Effector memory CD4-positive, alpha-beta T cell (primary cell): ENCODE measurements around the gene STRIP2.
"Not testable (repeated sequence)": the region's sequence is repeated elsewhere in the genome, so short reads cannot be mapped to it uniquely, and the experiment has no call there.

Experiments used
- DNase-seq, 3 donors: peaks; one replicate each; pipeline ENCODE4 v3.0.0-alpha.2; 2020
- H3K27ac ChIP-seq: 2 replicates; pipeline ENCODE4 v1.7.0; 2013; ENCODE audit warnings: mild to moderate bottlenecking, low read length, moderate library complexity; ENCODE audit not compliant: insufficient read depth, poor library complexity, severe bottlenecking
- H3K27me3 ChIP-seq: replicated peaks from 2 replicates; pipeline ENCODE4 v1.7.0; 2013; ENCODE audit warnings: mild to moderate bottlenecking, low read length; ENCODE audit not compliant: insufficient read depth, control insufficient read depth, poor library complexity, severe bottlenecking
- H3K36me3 ChIP-seq: 2 replicates; pipeline ENCODE4 v1.7.0; 2013; ENCODE audit warnings: mild to moderate bottlenecking, low read length, moderate library complexity; ENCODE audit not compliant: control insufficient read depth, insufficient read depth
- H3K4me1 ChIP-seq: 2 replicates; pipeline ENCODE4 v1.7.0; 2013; ENCODE audit warnings: low read length, mild to moderate bottlenecking; ENCODE audit not compliant: control insufficient read depth, insufficient read depth, poor library complexity, severe bottlenecking
- H3K4me3 ChIP-seq: 2 replicates; pipeline ENCODE4 v1.7.0; 2013; ENCODE audit warnings: low read length, low read depth, mild to moderate bottlenecking; ENCODE audit not compliant: insufficient read depth, poor library complexity, severe bottlenecking
- H3K9me3 ChIP-seq: 2 replicates; pipeline ENCODE4 v1.7.0; 2013; ENCODE audit warnings: mild to moderate bottlenecking, low read length, moderate library complexity; ENCODE audit not compliant: control insufficient read depth

The STRIP2 gene

DNA sequence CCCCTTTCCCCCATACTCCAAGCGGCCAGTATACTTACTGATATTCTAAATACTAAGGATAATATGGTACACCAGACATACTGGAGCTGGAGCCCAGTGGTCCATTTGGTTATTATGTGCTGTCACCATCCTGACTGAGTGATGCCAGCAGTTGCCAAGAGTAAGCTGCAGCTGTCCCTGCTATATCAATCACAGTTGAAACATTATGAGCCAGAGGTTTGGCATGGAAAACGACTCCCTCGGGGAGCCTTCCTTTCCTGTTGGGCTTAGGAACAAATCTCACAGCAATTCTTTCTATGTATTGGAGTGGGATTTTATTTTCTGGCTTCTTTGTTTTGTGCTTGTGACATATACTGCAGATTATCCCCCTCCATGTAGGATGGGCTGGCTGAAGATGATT, 32.6 kb downstream of the STRIP2 start:
- no peaks in the 10 kb centered on the region for H3K27me3 ChIP-seq
- no peak overlapping the region for H3K4me3 ChIP-seq
- H3K36me3 ChIP-seq, result no peaks in the 10 kb centered on the region
- H3K27ac ChIP-seq, result no peak overlapping the region
- no peak for DNase-seq
- no peaks in the 10 kb centered on the region for H3K4me1 ChIP-seq
- no peaks in the 10 kb centered on the region for H3K9me3 ChIP-seq

DNA sequence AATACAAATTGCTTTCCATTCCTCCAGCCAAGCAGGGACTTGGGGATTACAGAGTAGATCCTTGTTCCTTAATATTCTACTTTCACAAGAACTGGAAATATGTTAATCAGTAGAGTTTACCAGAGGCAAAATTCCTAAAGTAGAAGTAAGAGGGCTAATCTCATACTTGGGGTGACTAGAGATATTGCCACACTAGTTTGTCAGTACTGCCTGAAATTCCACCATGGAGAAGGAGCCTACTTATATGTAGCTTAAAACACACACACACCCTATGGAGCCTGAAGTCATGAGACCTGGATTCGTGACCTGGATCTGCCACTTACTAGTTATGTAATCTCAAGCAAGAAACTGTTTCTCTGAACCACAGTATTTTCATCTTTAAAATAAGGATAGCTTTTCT, 33.9 kb downstream of the STRIP2 start:
- Histone ChIP-seq H3K27me3 (no peaks in the 10 kb centered on the region), H3K9me3 (no peaks in the 10 kb centered on the region), H3K36me3 (no peaks in the 10 kb centered on the region), H3K27ac (no peak overlapping the region), H3K4me3 (no peak overlapping the region), H3K4me1 (no peaks in the 10 kb centered on the region)
- no peak for DNase-seq

DNA sequence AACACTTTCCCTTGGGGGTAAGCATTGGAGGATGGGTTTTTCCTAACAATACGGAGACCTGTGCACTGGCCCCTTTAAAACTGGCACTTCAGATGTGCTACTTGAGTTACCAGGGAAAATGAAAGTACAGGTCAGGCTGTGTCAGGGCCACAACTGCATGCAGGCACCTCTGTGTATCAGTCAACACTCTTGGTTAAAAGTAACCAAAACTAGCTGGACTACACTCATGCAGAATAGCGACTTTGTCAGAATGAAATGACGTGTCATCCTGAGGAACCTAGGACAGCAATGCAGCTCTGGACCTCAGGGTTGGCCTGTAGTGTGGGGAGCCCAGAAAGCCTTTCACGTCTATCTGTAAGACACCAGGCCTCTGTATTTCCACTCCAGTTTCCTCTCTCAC, 34.3 kb downstream of the STRIP2 start:
- Histone ChIP-seq H3K27me3 (no peaks in the 10 kb centered on the region), H3K27ac (no peak overlapping the region), H3K4me3 (no peak overlapping the region), H3K4me1 (no peaks in the 10 kb centered on the region), H3K9me3 (no peaks in the 10 kb centered on the region), H3K36me3 (no peaks in the 10 kb centered on the region)
- DNase-seq, result no peak

DNA sequence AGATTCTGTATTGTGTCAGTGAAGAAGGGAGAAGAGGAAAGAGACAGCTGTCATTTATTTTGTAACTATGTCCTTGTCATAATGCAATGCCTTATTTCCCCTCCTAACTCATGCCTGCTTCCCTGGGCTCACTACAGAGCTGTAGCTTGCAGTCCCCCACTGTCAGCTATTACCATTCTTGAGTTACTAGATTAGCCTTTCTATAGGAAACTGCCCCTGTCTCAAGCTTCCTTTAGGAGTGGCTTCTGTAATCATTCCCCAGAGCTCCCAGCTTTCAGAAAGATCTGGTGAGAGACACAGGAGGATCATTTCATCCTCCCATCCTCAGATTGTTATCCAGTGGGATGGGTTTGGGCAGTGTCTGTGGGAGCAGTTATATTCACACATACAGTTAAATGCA, 35.7 kb downstream of the STRIP2 start:
- Histone ChIP-seq H3K4me3 (no peak overlapping the region), H3K4me1 (no peaks in the 10 kb centered on the region), H3K27ac (no peak overlapping the region), H3K9me3 (no peaks in the 10 kb centered on the region), H3K27me3 (no peaks in the 10 kb centered on the region), H3K36me3 (no peaks in the 10 kb centered on the region)
- no peak for DNase-seq

DNA sequence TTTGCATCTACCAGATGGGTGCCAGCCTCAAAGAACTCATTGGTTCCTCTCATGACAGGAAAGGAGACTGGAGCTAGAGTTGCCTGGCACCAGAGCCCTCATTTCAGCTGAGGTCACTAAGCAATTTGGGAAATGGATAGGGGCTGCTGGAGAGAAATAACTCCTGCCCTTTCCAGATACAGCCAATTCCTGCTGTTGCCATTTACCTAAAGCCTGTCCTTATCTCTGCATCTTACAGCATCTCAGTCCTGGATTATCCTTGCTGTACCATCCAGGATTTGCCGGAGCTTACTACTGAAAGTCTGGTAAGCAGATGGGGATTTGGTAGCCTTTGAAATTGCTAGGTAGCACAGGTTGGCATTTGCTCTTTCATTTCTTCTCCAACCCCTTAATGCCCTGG, 36.2 kb downstream of the STRIP2 start:
- Histone ChIP-seq H3K4me1 (no peaks in the 10 kb centered on the region), H3K27me3 (no peaks in the 10 kb centered on the region), H3K27ac (no peak overlapping the region), H3K9me3 (no peaks in the 10 kb centered on the region), H3K4me3 (no peak overlapping the region), H3K36me3 (no peaks in the 10 kb centered on the region)
- no peak for DNase-seq

DNA sequence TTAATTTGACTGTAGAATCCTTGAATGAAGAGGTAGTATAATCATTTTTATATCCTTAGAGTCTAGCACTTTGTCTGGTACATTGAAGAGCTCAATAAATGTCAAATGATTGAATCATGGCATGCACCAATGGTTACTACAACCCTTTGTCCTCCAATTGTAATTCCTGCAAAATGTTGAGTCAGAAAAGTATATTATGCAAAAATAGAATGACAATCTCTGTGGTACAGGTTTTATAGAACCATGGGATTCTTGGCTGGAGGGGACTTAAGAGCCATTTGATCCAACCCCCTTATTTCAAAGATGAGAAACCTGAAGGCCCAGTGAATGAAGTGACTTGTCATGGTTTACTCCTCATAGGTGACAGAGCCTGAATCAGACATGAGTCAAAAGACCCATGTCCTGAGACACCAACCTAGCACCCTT, 37.2 kb downstream of the STRIP2 start:
- Histone ChIP-seq H3K36me3 (no peaks in the 10 kb centered on the region), H3K27ac (no peak overlapping the region), H3K9me3 (no peaks in the 10 kb centered on the region), H3K27me3 (no peaks in the 10 kb centered on the region), H3K4me1 (no peaks in the 10 kb centered on the region), H3K4me3 (no peak overlapping the region)
- DNase-seq, result no peak

DNA sequence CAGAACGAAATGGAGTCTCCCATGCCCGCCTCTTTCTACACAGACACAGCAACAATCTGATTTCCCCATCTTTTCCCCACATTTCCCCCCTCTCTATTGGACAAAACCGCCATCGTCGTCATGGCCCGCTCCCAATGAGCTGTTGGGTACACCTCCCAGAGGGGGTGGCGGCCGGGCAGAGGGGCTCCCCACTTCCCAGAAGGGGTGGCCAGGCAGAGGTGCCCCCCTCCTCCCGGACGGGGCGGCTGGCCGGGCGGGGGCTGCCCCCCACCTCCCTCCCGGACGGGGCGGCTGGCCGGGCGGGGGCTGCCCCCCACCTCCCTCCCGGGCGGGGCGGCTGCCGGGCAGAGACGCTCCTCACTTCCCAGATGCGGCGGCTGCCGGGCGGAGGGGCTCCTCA, 41.7 kb downstream of the STRIP2 start:
- DNase-seq, H3K36me3 ChIP-seq: not testable (repeated sequence)

DNA sequence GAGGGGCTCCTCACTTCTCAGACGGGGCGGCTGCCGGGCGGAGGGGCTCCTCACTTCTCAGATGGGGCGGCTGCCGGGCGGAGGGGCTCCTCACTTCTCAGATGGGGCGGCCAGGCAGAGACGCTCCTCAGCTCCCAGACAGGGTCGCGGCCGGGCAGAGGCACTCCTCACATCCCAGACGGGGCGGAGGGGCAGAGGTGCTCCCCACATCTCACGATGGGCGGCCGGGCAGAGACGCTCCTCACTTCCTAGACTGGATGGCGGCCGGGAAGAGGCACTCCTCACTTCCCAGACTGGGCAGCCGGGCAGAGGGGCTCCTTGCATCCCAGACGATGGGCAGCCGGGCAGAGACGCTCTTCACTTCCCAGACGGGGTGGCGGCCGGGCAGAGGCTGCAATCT, 42.2 kb downstream of the STRIP2 start:
- not testable (repeated sequence) for H3K4me3 ChIP-seq, H3K36me3 ChIP-seq, H3K27me3 ChIP-seq, DNase-seq, H3K27ac ChIP-seq, H3K4me1 ChIP-seq, H3K9me3 ChIP-seq

More for the DNA sequence above, 41.7 kb downstream of the STRIP2 start:
- H3K4me1 ChIP-seq, H3K9me3 ChIP-seq, H3K4me3 ChIP-seq, H3K27ac ChIP-seq, H3K27me3 ChIP-seq: not testable (repeated sequence)

DNA sequence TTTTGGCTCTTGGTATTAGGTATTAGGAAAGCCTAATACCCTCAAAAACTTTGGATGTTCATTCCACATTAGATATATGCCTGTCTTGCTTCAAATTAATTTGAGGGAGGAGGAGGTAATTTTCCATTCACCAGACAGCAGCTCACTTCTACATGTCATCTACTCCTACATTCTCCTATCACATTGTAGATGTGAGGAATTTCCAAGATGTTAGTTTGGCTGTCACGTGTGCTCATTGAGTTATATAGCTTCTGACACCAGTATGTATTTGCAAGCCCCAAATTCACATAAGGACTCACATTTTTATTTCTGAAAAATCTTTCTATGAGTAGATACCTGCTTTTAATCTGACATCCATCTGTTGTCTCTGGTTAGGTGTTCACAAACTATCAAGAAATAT, 45.6 kb downstream of the STRIP2 start:
- Histone ChIP-seq H3K27me3 (no peaks in the 10 kb centered on the region), H3K9me3 (no peaks in the 10 kb centered on the region), H3K36me3 (no peaks in the 10 kb centered on the region), H3K27ac (no peak overlapping the region), H3K4me3 (no peak overlapping the region), H3K4me1 (no peaks in the 10 kb centered on the region)
- no peak for DNase-seq

DNA sequence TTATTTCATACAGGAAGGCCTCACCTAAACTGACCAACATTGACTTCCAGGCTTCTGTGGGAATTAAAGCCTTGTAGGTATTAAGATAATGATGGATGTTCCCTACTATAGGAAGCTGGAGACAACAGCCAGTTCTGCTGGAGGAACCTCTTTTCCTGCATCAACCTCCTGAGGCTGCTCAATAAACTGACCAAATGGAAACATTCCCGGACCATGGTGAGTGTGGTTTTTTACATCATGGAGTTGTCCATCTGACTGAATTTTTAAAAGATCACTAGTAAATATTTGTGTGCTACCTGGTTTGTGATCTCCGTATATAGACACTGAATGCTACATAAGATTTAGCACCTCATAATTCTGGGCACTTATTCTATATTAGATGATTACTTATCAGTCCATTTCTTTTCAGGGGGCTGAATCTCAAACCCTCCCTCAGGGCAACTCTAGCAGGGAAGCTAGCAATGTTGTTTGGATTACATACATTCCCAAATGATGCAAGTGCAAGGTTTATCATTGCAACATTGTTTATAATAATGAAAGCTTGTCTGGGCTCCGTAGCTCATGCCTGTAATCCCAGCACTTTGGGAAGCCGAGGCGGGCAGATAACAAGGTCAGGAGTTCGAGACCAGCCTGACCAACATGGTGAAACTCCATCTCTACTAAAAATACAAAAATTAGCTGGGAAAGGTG, 46.6 kb downstream of the STRIP2 start:
- no peaks in the 10 kb centered on the region for H3K9me3 ChIP-seq
- no peaks in the 10 kb centered on the region for H3K36me3 ChIP-seq
- H3K27ac ChIP-seq, result no peak overlapping the region
- no peak overlapping the region for H3K4me3 ChIP-seq
- H3K4me1 ChIP-seq, result no peaks in the 10 kb centered on the region
- no peak for DNase-seq
- no peaks in the 10 kb centered on the region for H3K27me3 ChIP-seq
